ENCODE data around the gene PROSER3.

DNA sequence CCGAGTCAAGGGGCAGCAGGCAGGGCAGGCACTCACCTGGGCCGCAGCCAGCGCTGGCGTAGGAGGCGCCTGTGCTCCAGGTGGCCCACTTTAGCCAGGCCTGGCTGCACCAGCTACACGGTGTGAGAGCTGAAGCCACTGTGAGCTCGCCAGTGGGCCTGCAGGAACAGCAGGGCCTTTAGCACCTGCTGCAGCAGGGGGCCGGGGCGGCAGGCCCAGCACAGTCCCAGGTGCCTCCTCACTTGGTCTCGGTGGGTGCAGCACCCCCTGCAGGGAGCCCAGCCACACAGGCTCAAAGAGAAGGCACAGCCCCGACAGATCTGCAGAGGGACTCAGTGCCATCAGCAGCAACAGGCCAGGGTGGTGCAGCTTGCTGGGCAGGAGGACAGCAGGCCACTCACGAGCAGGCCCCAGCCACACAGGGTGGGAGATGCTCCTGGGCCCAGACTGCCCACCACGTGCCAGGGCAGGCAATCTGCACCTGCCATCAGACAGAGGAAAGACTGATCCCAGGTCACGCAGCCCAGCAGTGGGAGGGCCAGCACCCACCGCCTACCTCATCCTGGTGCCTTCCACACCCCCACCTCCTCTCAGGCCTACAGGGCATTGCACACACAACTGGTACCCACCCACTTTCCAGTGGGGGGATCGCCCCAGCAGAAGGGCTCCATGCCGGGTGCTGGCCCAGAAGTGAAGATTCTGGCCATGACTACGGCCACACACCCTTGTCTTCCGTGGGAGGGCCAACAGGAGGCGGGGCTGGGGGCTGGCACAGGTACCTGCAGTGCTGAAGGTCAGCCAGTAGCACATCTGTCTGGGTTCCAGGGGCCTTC lies 33.2 kb downstream of the PROSER3 start:
- TF ChIP-seq POLR2AphosphoS5 (IDR thresholded peaks at IDR 0.05), result no peak
- TF ChIP-seq POLR2A (IDR thresholded peaks at IDR 0.05), result no peak

Data from gastroesophageal sphincter (tissue), 2 donors.